GM19397 (cell line): ENCODE results near the gene PTGDS.

ENCODE experiments used
- ATAC-seq: cut with Tn5 transposase; IDR thresholded peaks from one replicate; pipeline ENCODE4 v1.9.1; 2021; ENCODE audit warnings: mild to moderate bottlenecking, moderate library complexity; ENCODE audit not compliant: unreplicated experiment

The PTGDS gene

DNA sequence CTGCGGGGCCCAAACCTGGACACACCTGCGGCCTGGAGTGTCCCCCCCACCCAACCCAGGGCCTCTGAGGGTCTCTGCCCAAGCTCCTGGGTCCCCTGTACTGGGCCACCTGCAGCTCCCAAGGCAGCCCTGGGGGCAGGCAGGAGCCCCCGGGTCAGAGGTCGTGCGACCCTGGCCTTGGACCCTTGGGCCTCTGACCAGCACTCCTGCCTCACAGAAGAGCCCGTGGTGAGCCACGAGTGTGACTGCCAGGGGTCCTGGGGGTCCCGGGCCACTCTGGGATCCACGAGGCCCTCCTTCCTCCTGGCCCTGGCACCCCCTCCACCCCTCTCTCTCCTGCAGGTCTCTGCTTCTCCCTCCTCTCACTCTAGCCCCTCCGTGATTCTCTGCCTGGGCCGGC is 5.0 kb upstream of the PTGDS start:
- no peak for ATAC-seq

DNA sequence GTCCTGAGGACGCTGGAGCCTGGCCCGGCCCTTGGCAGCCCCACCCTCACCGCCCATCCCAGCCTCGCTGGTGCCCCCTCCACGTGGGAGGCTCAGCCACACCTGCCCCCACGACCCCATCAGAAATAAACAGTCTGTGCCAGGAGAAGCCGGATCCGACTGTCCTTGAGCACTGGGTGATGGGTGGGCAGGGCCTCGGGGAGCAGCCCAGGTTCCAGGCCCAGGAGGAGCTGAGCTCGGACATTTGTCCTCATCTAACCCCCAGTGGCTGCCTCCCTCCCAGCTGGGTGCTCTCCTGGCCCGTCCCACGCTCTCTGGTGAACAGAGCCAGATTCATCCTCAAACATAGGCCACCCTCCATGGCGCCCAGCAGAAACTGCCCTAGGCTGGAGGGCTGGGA is 4.6 kb upstream of the PTGDS start:
- ATAC-seq = no peak

DNA sequence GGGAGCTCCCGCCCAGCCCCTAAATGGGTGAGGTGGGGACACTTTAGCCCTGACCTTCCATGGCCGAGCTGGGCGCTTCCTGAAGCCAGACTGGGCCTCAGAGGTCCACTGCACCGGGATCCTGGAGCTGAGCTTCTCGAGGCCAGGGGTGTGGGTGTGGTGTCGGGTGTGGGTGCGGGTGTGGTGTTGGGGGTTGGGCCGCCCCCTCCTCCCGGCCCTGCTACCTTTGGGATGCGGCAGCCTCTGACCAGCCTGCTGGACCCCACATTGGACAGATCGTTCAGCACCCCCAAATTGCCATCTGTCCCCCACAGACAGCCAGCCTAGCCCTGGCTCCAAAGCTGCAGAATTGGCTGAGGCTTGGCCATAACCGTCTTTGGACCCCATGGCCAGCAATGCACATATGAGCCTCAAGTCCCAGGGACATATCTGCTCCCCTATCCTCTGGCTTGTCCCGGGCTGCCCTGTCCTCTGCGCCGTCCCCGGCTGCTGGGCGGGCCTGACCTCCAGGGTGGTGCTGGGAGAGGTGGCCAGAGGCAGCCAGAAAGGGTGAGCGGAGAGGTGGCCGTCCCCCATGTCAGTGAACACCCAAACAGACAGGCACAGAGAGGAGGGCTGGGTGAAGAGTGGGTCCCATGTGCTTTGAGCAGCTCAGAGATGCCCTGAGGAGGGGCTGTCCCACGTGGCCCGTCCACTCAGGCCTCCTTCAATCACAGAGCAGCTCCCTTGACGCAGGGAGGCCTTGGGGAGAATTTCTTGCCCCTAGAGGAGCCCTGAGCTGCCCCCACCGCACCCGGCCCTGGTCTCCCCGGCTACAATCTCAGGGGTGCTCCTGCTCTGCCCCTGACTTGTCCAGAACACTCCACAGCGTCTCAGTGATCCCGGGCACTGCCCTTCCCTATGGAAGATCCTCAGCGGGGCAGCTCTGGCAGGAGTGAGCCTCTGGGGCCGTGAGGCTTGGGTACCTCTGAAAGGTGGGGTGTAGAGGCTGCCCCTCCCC is 3.4 kb upstream of the PTGDS start:
- ATAC-seq = no peak

DNA sequence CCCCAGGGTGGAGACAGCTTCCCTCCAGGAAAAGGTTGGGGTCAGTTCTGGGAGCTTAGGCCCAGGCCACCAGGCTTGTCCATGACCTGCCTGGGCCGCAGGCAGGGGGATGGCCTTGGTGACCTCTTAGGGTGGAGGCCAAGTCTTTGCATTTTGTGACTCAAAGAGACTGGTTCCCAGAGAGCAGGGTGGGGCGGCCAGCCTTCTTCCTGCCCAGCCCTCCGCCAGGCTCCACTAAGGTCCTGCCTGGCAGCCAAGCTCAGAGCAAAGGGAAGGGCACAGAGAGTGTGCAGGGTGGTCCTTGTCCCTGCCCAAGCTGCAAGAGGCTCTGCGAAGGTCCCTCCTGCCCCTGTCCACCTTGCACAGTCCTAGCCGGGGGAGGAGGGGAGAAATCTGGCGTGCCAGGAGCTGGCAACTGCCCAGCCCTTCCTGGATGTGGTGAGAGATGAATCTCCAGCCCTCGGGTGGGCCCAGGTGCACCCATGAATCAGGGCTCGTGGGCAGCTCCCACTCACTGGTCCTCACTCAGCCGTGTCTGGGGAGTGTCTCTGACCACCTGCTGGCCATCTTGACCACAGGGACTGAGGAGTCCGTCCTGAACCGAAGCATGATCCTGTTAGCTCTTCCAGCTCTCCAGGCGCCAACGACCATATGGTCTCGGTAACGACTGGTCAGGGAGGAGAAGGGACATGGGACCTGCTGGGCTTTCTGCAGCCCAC is 2.3 kb upstream of the PTGDS start:
- no peak for ATAC-seq

DNA sequence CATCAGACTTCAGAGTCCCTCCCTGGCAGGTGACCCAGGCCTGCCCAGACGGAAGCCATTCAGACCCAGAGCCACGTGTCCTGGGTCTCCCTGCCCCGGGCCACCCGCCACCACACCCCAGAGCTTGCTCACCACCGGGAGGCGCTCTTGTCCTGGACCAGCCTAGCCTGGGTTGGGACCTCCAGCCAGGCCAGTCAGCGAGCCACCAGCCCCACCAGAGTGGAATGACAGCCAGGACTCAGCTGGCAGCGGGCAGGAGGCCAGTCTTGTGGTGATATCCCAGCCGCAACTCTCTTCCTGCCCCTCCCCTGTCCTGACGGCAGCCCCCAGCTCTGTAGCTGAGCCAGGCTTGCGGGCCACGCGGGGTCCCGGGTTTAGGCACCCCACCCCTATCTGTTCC is 1.7 kb upstream of the PTGDS start:
- no peak for ATAC-seq

DNA sequence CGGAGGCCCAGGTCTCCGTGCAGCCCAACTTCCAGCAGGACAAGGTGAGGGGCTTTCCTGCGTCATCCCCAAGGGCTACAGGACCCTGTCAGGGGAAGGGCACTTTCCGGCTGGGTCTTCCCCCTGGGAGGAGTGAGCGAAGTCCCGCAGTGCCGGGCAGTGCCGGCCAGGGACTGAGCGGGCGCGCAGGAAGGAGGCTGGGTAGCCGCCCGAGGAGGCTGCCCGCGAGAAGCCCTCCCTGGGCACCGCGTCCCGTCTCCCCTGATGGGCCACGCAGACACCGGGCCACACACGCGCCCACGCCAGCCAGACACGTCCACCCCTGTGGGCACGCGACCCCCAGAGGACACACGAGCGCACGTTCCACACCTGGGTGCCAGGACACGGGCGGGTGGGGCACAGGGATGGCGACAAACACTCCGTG is 357 bp downstream of the PTGDS start:
- no peak for ATAC-seq

DNA sequence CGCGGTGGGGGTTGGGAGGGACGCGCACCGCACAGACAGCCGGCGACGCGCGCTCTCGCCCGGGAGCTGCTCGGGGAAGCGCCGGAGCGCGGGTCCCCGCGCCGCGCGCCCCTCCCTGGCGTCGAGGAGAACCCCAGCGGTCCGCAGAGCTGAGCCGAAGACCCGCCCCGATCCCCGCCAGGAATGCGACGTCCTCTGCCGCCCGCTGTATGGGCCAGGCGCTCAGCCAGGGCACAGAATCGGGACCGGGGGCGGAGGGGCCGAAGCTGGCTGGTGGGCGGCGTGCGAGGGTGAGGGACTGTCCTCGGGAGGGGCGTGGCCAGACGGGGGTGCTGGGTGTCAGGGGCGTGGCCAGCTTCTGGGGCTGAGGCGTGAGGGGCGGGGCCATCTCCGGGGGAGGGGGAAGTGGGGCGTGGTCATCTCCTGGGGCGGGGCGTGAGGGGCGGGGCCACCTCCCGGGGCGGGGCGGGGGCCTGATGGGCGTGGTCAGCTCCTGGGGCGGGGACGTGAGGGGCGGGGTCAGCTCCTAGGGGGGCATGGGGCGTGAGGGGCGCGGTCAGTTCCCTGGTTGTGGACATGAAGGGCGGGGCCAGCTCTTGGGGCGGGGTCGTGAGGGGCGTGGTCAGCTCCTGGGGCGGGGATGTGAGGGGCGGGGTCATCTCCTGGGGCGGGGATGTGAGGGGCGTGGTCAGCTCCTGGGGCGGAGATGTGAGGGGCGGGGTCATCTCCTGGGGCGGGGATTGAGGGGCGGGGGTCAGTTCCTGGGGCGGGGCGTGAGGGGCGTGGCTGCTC is 965 bp downstream of the PTGDS start:
- ATAC-seq = no peak

DNA sequence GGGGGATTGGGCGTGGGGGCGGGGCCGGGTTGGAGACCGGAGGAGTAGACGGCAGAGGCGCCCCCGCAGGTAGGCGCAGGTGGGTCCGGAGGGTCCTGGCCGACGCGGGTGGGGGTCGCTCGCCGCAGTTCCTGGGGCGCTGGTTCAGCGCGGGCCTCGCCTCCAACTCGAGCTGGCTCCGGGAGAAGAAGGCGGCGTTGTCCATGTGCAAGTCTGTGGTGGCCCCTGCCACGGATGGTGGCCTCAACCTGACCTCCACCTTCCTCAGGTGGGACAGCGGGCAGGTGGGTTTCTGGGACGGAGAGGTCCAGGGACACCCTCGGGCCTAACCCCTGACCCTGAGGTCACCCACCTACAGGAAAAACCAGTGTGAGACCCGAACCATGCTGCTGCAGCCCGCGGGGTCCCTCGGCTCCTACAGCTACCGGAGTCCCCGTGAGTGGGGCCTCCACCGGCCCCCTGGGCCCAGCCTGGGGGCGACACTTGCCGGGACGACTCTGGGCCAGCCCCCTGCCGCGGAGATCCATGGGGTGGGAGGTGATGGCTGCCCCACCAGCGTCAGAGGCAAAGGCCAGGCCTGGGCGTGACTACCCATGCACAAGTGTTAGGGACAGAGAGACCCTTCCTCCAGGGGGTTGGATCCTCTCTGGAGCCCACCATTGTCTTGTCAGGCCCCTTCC is 1.7 kb downstream of the PTGDS start:
- ATAC-seq = no peak

DNA sequence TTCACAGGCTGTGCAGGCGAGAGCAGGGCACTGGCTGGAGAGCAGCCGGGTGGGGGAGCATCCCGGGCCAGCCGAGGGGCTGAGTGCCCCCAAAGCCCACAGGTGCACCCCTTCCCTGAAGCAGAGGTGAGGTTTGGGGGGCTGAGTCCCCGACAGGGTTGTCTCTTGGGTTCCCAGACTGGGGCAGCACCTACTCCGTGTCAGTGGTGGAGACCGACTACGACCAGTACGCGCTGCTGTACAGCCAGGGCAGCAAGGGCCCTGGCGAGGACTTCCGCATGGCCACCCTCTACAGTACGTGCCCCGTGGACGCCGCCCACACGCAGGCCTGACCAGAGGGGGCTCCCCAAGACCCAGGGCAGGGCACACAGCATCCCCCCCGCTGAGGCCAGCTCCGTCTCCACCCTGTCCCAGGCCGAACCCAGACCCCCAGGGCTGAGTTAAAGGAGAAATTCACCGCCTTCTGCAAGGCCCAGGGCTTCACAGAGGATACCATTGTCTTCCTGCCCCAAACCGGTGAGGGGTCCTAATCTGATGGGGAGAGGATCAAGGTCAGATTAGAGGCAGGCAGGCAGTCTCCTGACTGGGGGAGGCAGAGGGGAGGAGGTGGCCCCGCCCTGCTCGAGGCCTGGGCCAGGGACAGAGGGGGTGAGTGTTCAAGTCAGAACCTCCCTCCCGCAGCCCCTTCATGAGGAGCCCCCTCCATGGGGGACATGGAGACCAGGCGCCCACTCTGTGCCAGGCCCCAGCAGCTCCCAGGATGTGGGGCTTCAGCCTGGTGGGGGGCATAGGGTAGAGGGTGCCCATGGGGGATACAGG is 2.7 kb downstream of the PTGDS start:
- no peak for ATAC-seq

DNA sequence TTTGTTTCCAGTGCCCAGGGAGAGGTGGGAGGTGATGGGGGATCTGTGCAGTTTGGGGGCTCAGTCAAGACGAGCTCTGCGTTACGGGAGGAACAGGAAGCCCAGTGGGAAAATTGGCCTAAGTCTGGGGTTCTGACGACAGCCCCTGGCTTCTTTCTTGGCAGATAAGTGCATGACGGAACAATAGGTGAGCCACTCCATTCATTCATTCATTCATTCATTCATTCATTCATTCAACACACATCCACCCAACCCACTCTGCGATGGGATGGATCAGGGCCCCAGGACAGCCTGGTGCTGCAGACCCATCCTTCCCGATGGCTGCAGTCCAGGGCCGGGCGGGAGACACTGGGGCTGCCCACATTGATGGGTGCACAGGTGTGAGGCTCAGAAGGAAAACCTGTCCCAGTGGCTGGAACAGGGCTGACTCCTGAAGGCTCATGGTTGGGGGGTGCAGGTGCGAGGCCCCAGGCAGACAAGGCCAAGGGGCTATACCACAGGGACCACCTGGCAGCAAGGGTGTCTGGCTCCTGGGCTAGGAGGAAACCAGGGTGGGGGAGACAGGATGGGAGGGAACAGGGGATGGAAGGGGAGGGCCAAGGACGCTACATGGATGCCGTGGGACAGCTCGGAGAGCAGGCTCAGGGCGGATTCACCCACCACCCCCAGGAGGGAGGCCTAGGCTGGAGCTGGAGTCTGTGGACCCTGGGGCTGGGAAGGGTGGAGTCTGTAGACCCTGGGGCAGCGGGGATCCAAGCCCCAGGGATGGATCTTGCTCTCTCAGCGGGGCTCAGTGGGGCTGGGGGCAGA is 3.6 kb downstream of the PTGDS start:
- ATAC-seq = no peak

DNA sequence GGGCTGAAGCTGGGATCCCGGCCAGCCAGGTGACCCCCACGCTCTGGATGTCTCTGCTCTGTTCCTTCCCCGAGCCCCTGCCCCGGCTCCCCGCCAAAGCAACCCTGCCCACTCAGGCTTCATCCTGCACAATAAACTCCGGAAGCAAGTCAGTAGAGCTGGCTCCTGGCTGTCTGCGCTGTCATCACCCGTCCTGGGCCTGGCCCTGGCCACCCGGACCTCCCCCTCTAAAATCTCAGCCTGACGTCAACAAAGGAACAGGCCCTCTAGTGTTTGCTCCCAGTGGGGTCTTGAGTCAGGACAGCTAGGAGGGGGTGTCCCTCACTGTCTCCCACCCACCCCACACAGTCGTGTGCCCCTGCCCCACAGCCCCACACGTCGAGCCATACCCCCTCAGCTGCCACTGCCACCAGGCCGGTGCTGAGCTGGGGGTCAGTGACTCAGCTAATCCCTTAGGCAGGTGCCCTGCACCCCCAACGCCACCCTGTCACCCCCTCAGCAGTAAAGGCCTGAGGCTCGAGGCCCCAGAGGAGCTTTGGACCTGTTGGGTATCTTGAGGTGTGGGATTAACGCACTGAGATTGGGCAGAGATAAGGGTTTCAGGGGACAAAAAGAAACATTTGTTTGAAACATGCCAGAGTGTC is 4.4 kb downstream of the PTGDS start:
- no peak for ATAC-seq

DNA sequence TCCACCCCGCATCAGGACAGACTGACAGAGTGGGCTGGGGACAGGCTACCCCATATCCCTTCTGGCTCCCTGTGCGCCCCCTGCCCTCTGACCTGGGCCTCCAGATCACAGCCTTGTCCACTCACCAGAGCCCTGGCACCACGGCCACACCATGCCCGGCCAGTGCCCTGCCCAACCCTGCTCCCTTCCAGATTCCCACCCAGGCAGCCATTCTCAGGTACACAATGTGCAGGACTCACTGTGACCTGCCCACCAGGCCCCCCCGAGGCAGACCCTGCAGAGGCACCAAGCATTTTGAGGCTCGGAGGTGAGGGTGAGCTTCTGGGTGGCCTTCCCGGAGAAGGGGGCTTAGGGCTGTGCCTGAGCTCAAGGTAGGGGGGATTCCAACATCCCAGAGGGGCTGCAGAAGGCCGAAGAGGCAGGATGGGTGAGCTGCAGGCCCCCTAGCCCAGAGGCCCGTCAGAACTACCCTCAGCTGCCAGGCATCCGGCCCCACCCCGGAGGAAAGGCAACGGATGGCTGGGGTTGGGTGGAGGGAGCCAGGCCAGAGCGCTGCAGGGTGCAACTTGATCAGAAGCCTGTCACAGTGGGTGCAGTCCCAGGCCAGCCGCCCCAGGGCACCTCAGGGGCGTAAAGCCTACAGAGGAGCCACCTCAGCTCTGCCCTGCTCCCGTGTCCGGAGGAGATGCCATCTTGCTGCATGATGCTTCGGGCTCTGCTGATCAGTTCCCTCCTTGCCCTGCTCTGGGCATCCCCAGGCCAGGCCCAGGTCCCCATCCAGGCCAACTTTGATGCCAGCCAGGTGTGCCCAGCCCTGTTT is 5.1 kb downstream of the PTGDS start, which contains the start of gene LCNL1:
Gene LCNL1 (plus strand): TSS at position 762 of the 820 bp plus-strand sequence. CDS start 594 bp downstream, outside the sequence.
- ATAC-seq = no peak

DNA sequence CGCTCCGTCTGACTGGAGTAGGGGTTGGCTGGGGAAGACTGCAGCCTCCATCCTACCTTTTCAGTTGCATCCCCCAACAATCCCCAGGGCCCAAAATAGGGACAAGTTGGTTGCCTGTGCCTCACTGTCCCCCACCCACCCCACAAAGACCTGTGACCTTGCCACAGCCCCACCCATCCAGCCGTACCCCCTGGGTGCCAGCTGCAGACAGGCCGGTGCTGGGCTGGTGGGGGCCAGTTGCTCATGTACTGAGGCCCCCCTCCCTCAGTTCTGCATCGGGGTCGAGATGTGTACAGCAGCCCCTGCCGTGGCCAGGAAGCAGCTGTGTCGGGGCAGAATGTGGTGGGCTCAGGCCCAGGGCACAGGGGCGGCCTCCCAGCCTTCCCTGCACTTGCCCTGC is 5.9 kb downstream of the PTGDS start:
- no peak for ATAC-seq

DNA sequence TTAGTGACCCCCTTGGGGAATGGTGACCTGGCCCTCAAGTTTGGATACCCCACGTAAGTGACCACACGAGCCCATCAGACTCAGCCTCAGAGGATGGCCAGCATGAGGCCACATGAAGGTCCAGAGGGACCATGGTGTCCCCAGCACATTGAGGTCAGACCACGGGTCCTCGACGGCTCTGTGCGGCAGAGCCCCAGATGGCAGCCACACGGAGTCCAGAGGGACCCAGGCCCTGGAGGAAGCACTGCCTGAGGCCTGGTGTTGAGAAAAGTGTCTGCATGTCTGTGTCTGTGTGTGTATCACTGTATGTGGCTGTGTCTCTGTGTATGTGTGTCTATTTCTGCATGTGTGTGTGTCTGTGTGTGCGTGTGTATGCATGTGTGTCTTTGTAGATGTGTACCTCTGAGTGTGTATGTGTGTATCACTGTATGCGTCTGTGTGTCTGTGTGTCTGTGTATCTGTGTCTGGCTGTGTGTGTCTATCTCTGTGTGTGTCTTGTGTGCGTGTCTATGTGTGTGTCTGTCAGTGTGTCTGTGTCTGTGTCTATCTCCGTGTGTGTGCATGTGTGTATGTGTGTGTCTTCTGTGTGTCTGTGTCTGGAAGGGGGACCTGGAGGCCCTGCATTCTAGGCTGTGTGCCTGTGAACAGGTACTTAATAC is 6.5 kb downstream of the PTGDS start:
- no peak for ATAC-seq

DNA sequence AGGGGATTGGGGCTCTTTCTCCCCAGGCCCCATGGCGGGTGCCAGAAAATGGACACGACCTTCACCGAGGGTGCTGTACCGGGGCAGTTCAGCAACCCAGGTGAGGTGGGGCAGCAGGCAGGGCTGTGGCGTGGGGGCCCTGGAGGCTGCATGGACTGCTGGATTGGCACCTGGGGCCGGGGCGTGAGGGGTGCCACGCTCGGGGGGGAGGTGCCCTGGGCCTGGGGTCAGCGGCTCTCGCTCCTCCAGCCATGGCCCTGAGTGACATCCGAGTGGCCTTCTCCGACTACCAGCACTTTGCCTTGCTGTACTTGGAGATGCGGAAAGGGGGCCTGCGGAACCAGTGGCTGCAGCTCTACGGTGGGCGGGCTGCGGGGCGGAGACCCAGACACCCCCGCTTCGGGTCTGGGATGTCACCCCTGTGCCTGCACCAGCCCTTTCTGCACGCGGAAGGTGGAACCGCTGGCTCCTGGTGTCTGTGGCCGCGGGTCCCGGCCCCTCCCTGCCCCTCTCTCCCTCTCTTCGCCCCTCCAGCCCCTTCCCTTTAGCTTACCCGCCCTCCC is 7.2 kb downstream of the PTGDS start:
- no peak for ATAC-seq

DNA sequence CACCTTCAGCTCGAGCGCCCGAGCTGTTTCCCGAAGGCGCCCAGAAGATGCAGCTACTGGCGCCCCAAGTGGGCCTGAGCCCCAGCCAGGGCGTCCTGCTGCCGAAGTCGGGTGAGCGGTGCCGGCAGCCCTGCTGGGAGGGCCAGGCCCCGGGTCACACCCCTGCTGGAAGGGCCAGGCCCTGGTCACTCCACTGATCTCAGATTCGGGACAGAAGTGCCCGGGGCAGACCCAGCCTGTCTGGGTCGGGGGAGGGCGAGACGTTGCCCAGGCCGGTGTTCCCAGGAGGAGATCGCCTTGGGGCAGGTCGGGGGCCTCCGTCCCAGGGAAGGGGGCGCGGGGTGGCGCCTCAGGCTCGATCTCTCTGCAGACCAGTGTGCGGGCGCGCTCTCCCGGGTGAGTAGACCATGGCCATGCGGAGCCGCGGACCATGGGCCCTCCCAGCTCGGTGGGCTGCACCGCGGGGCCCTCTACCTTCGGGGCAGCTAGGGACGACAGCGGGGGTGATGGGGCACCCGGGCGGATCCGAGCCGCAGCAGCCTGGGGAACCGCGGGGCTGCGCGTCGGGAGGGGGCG is 7.8 kb downstream of the PTGDS start:
- no peak for ATAC-seq
